Measurements from ENCODE around the gene ETV1.

DNA sequence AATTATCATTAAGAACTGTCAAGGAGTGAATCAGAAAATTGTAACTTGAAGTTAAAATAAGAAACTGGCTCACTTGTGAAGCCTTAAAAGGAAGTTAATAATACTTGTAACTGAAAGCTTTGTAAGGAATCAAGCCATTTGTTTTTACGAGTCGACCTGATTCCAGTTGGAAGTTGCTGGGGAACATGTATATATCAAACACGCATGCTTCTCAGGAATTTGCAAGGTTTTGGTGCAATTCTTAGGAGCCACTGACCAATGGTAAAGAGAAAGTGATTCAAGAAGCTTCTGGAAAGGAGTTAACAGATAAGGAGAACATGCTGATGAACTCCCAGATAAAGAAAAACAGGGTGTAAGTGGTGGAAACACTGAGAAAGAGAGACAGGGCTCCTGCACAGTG, 56.4 kb downstream of the ETV1 start:
- no peak for TF ChIP-seq ZNF445 (CRISPR knock-in tag; IDR thresholded peaks at IDR 0.05; ENCODE audit: low read depth)
- no peak for TF ChIP-seq LARP7 (IDR thresholded peaks at IDR 0.05)
- no peak for TF ChIP-seq CEBPB (tag; IDR thresholded peaks at IDR 0.05)
- TF ChIP-seq SREBF2 (CRISPR knock-in tag; IDR thresholded peaks at IDR 0.05): no peak
- TF ChIP-seq, protein P1, sequence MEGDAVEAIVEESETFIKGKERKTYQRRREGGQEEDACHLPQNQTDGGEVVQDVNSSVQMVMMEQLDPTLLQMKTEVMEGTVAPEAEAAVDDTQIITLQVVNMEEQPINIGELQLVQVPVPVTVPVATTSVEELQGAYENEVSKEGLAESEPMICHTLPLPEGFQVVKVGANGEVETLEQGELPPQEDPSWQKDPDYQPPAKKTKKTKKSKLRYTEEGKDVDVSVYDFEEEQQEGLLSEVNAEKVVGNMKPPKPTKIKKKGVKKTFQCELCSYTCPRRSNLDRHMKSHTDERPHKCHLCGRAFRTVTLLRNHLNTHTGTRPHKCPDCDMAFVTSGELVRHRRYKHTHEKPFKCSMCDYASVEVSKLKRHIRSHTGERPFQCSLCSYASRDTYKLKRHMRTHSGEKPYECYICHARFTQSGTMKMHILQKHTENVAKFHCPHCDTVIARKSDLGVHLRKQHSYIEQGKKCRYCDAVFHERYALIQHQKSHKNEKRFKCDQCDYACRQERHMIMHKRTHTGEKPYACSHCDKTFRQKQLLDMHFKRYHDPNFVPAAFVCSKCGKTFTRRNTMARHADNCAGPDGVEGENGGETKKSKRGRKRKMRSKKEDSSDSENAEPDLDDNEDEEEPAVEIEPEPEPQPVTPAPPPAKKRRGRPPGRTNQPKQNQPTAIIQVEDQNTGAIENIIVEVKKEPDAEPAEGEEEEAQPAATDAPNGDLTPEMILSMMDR (IDR thresholded peaks at IDR 0.05 in 2 of 3, conservative IDR thresholded peaks at IDR 0.05 in 1 of 3; ENCODE audit: insufficient read depth in 2 of 3, low read depth in 1 of 3, low read length in 3 of 3): no peak
- TF ChIP-seq BRD9 (IDR thresholded peaks at IDR 0.05; ENCODE audit: low read depth, partially characterized antibody): no peak
- TF ChIP-seq SOX6 (IDR thresholded peaks at IDR 0.05): no peak
